HEK293 (cell line): ENCODE measurements around the gene TDRD9.

Experiments
- CTCF ChIA-PET: fragments of 350-600 bp; formaldehyde crosslinking; extraction: SDS; loops from one replicate; lab custom pipeline; 2021; ENCODE audit warnings: antibody characterized with exemption; lab: Yijun Ruan, JAX
- POLR2A ChIA-PET: fragments of 300-600 bp; formaldehyde crosslinking; extraction: SDS; loops from one replicate; lab custom pipeline; 2020; ENCODE audit warnings: antibody characterized with exemption, inconsistent platforms; lab: Yijun Ruan, JAX
- H3K27ac ChIP-seq: fragments of 200-500 bp; sonication (Bioruptor generic); 2 replicates; pipeline ENCODE4 v1.5.1; 2014; ENCODE audit warnings: low read depth, low read length, control low read depth, inconsistent platforms; ENCODE audit errors: extremely low read depth
- H3K36me3 ChIP-seq, 2 experiments: fragments of 200-500 bp in 1 of 2; sonication (Bioruptor generic) in 1 of 2; 1 replicate in 1 of 2; 2 replicates in 1 of 2; pipeline ENCODE4 v1.5.1; 2014 to 2017; ENCODE audit warnings: inconsistent platforms in 2 of 2, low read length in 2 of 2; ENCODE audit not compliant: control insufficient read depth in 2 of 2, insufficient read depth in 1 of 2
- H3K4me1 ChIP-seq: fragments of 200-500 bp; sonication (Bioruptor generic); 2 replicates; pipeline ENCODE4 v1.5.1; 2014; ENCODE audit warnings: mild to moderate bottlenecking, low read length, inconsistent platforms; ENCODE audit not compliant: control insufficient read depth, insufficient read depth
- H3K4me3 ChIP-seq: 2 replicates; pipeline ENCODE4 v1.5.1; 2011; ENCODE audit warnings: low read depth, mild to moderate bottlenecking, control low read depth, low read length, moderate library complexity
- H3K9me3 ChIP-seq: fragments of 200-500 bp; sonication (Bioruptor generic); 2 replicates; pipeline ENCODE4 v1.5.1; 2014; ENCODE audit warnings: low read depth, low read length, inconsistent platforms; ENCODE audit not compliant: control insufficient read depth, insufficient read depth
- EGR2 ChIP-seq: fragments of 450-650 bp; formaldehyde crosslinking; IDR thresholded peaks from 2 replicates; pipeline ENCODE4 v1.5.1; 2016; ENCODE audit warnings: low read depth, missing biosample characterization, missing genetic modification characterization
- PBX3 ChIP-seq: sonication (generic); formaldehyde crosslinking; IDR thresholded peaks from 2 replicates; pipeline ENCODE4 v1.8.1; 2022; ENCODE audit warnings: mild to moderate bottlenecking, moderate library complexity, missing genetic modification reagents
- ZBTB44 ChIP-seq: fragments of 450-650 bp; IDR thresholded peaks from 2 replicates; pipeline ENCODE4 v1.5.1; 2018; ENCODE audit warnings: missing biosample characterization, mild to moderate bottlenecking, missing genetic modification characterization
- ZNF114 ChIP-seq: fragments of 450-650 bp; formaldehyde crosslinking; IDR thresholded peaks from 2 replicates; pipeline ENCODE4 v1.5.0; 2017; ENCODE audit warnings: missing biosample characterization, missing genetic modification characterization
- ZNF155 ChIP-seq: fragments of 450-650 bp; formaldehyde crosslinking; IDR thresholded peaks from 2 replicates; pipeline ENCODE4 v1.5.1; 2016; ENCODE audit warnings: missing biosample characterization, missing genetic modification characterization
- ZNF184 ChIP-seq: fragments of 450-650 bp; IDR thresholded peaks from 2 replicates; pipeline ENCODE4 v1.5.1; 2018; ENCODE audit warnings: missing biosample characterization, mild to moderate bottlenecking, missing genetic modification characterization
- ZNF2 ChIP-seq: fragments of 450-650 bp; formaldehyde crosslinking; IDR thresholded peaks from 2 replicates; pipeline ENCODE4 v1.5.1; 2016; ENCODE audit warnings: missing biosample characterization, missing genetic modification characterization
- ZNF211 ChIP-seq: fragments of 450-650 bp; formaldehyde crosslinking; IDR thresholded peaks from 2 replicates; pipeline ENCODE4 v1.5.1; 2016; ENCODE audit warnings: low read depth, missing biosample characterization, missing genetic modification characterization
- ZNF266 ChIP-seq: fragments of 450-650 bp; formaldehyde crosslinking; IDR thresholded peaks from 2 replicates; pipeline ENCODE4 v1.5.1; 2016; ENCODE audit warnings: missing biosample characterization, missing genetic modification characterization, low read depth
- ZNF366 ChIP-seq: fragments of 450-650 bp; formaldehyde crosslinking; conservative IDR thresholded peaks from 2 replicates; pipeline ENCODE4 v1.5.1; 2016; ENCODE audit warnings: missing biosample characterization, missing genetic modification characterization
- ZNF510 ChIP-seq: fragments of 450-650 bp; formaldehyde crosslinking; IDR thresholded peaks from 2 replicates; pipeline ENCODE4 v1.5.1; 2018; ENCODE audit warnings: mild to moderate bottlenecking, missing genetic modification characterization, missing biosample characterization; ENCODE audit not compliant: insufficient replicate concordance
- ZNF529 ChIP-seq: fragments of 450-650 bp; formaldehyde crosslinking; IDR thresholded peaks from 2 replicates; pipeline ENCODE4 v1.5.1; 2017; ENCODE audit warnings: missing genetic modification characterization, missing biosample characterization; ENCODE audit not compliant: insufficient replicate concordance
- ZNF544 ChIP-seq: fragments of 450-650 bp; formaldehyde crosslinking; IDR thresholded peaks from 2 replicates; pipeline ENCODE4 v1.5.0; 2017; ENCODE audit warnings: missing biosample characterization, missing genetic modification characterization
- ZNF555 ChIP-seq: fragments of 450-650 bp; formaldehyde crosslinking; conservative IDR thresholded peaks from 2 replicates; pipeline ENCODE4 v1.5.1; 2017; ENCODE audit warnings: missing biosample characterization, mild to moderate bottlenecking, missing genetic modification characterization, inconsistent platforms
- ZNF561 ChIP-seq: fragments of 450-650 bp; IDR thresholded peaks from 2 replicates; pipeline ENCODE4 v1.5.1; 2018; ENCODE audit warnings: missing biosample characterization, missing genetic modification characterization, borderline replicate concordance
- ZNF580 ChIP-seq: fragments of 450-650 bp; formaldehyde crosslinking; IDR thresholded peaks from 2 replicates; pipeline ENCODE4 v1.5.1; 2016; ENCODE audit warnings: missing biosample characterization, missing genetic modification characterization
- ZNF610 ChIP-seq: fragments of 450-650 bp; formaldehyde crosslinking; IDR thresholded peaks from 2 replicates; pipeline ENCODE4 v1.5.1; 2016; ENCODE audit warnings: missing biosample characterization, missing genetic modification characterization, borderline replicate concordance
- ZNF621 ChIP-seq: fragments of 450-650 bp; formaldehyde crosslinking; IDR thresholded peaks from 2 replicates; pipeline ENCODE4 v1.5.1; 2017; ENCODE audit warnings: missing biosample characterization, missing genetic modification characterization
- ZNF624 ChIP-seq: fragments of 450-650 bp; formaldehyde crosslinking; IDR thresholded peaks from 2 replicates; pipeline ENCODE4 v1.5.1; 2017; ENCODE audit warnings: missing biosample characterization, missing genetic modification characterization
- ZNF629 ChIP-seq: fragments of 450-650 bp; formaldehyde crosslinking; IDR thresholded peaks from 2 replicates; pipeline ENCODE4 v1.5.1; 2017; ENCODE audit warnings: missing biosample characterization, missing genetic modification characterization
- ZNF837 ChIP-seq: fragments of 450-650 bp; formaldehyde crosslinking; IDR thresholded peaks from 2 replicates; pipeline ENCODE4 v1.5.1; 2016; ENCODE audit warnings: missing biosample characterization, missing genetic modification characterization
- TF ChIP-seq, protein P1 (sequence below): fragments of 450-650 bp; formaldehyde crosslinking; IDR thresholded peaks from 2 replicates; pipeline ENCODE4 v1.5.1; 2017; ENCODE audit warnings: missing biosample characterization, missing genetic modification characterization
- TF ChIP-seq, protein P2 (sequence below): fragments of 450-650 bp; formaldehyde crosslinking; IDR thresholded peaks from 2 replicates; pipeline ENCODE4 v1.5.1; 2016; ENCODE audit warnings: missing biosample characterization, missing genetic modification characterization
- TF ChIP-seq, protein P3 (sequence below): fragments of 450-650 bp; formaldehyde crosslinking; IDR thresholded peaks from 2 replicates; pipeline ENCODE4 v1.5.1; 2016; ENCODE audit warnings: missing biosample characterization, missing genetic modification characterization
- TF ChIP-seq, protein P4 (sequence below): fragments of 450-650 bp; formaldehyde crosslinking; IDR thresholded peaks from 2 replicates; pipeline ENCODE4 v1.5.1; 2016; ENCODE audit warnings: missing biosample characterization, missing genetic modification characterization, borderline replicate concordance
- TF ChIP-seq, protein P5 (sequence below): fragments of 450-650 bp; formaldehyde crosslinking; IDR thresholded peaks from 2 replicates; pipeline ENCODE4 v1.5.1; 2016; ENCODE audit warnings: missing biosample characterization, missing genetic modification characterization

TDRD9 gene

GRCh38 chr14:104040539-104040938 lies 112.3 kb downstream of the TDRD9 start:
- Histone ChIP-seq H3K4me1 (no peaks in the 10 kb centered on the region), H3K27ac (no peak overlapping the region), H3K36me3 (no peaks in the 10 kb centered on the region), H3K9me3 (no peaks in the 10 kb centered on the region), H3K4me3 (no peak overlapping the region)
- TF ChIP-seq ZNF529 (tag by site-specific recombination) = no peak
- TF ChIP-seq, protein P1, sequence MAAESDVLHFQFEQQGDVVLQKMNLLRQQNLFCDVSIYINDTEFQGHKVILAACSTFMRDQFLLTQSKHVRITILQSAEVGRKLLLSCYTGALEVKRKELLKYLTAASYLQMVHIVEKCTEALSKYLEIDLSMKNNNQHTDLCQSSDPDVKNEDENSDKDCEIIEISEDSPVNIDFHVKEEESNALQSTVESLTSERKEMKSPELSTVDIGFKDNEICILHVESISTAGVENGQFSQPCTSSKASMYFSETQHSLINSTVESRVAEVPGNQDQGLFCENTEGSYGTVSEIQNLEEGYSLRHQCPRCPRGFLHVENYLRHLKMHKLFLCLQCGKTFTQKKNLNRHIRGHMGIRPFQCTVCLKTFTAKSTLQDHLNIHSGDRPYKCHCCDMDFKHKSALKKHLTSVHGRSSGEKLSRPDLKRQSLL = no peak
- no peak for TF ChIP-seq ZNF366
- TF ChIP-seq, protein P2, sequence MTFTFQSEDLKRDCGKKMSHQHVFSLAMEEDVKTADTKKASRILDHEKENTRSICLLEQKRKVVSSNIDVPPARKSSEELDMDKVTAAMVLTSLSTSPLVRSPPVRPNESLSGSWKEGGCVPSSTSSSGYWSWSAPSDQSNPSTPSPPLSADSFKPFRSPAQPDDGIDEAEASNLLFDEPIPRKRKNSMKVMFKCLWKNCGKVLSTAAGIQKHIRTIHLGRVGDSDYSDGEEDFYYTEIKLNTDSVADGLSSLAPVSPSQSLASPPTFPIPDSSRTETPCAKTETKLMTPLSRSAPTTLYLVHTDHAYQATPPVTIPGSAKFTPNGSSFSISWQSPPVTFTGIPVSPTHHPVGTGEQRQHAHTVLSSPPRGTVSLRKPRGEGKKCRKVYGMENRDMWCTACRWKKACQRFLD (tag by site-specific recombination) = no peak
- TF ChIP-seq, protein P3, sequence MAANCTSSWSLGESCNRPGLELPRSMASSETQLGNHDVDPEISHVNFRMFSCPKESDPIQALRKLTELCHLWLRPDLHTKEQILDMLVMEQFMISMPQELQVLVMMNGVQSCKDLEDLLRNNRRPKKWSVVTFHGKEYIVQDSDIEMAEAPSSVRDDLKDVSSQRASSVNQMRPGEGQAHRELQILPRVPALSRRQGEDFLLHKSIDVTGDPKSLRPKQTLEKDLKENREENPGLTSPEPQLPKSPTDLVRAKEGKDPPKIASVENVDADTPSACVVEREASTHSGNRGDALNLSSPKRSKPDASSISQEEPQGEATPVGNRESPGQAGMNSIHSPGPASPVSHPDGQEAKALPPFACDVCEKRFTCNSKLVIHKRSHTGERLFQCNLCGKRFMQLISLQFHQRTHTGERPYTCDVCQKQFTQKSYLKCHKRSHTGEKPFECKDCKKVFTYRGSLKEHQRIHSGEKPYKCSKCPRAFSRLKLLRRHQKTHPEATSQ (tag by site-specific recombination) = no peak
- TF ChIP-seq, protein P4, sequence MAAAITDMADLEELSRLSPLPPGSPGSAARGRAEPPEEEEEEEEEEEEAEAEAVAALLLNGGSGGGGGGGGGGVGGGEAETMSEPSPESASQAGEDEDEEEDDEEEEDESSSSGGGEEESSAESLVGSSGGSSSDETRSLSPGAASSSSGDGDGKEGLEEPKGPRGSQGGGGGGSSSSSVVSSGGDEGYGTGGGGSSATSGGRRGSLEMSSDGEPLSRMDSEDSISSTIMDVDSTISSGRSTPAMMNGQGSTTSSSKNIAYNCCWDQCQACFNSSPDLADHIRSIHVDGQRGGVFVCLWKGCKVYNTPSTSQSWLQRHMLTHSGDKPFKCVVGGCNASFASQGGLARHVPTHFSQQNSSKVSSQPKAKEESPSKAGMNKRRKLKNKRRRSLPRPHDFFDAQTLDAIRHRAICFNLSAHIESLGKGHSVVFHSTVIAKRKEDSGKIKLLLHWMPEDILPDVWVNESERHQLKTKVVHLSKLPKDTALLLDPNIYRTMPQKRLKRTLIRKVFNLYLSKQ (tag by site-specific recombination) = no peak
- no peak for TF ChIP-seq ZNF837 (tag by site-specific recombination)
- TF ChIP-seq ZNF561 (tag by site-specific recombination) = no peak
- no peak for TF ChIP-seq ZNF629 (tag by site-specific recombination)
- no peak for TF ChIP-seq ZNF155 (tag by site-specific recombination)
- TF ChIP-seq ZNF184 (tag by site-specific recombination) = no peak
- no peak for TF ChIP-seq ZNF544 (tag by site-specific recombination)
- TF ChIP-seq ZNF2 (tag by site-specific recombination) = no peak
- TF ChIP-seq ZNF211 (tag by site-specific recombination) = no peak
- no peak for TF ChIP-seq ZNF610 (tag by site-specific recombination)
- TF ChIP-seq ZNF580 = no peak
- no peak for TF ChIP-seq EGR2 (tag by site-specific recombination)
- no peak for TF ChIP-seq ZNF621 (tag by site-specific recombination)
- TF ChIP-seq PBX3 = no peak
- ChIA-PET POLR2A (no interaction called here), CTCF (no interaction called here)

DNA sequence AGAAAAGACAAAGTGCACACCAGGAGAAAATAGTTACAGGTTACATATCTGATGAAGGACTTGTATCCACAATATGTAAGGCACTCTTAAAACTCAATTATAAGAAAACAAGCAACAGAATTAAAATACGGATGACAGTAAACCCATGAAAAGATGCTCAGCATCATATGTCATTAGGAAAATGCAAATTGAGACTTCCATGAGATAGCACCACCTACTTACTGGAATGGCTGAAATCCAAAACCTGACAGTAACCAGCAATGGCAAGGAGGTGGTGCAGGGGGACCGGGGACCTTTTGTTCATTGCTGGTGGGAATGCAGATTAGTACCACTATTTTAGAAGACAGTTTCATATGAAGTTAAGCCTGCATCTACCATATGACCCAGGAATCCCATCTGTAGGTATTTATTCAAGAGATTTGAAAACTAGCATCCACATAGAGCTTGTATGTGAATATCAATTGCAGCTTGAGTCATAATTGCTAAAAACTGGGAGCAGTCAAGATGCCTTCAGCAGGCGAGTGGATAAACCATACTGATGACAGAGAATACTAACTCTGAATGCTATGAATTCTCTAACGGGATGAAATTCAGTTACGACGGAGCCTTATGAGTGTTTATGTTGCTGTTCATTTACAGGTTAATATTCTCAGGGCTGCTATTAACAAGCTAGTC lies 113.3 kb downstream of the TDRD9 start:
- no peaks in the 10 kb centered on the region for H3K4me1 ChIP-seq
- no peaks in the 10 kb centered on the region for H3K9me3 ChIP-seq
- no peak overlapping the region for H3K4me3 ChIP-seq
- CTCF ChIA-PET = interaction anchor here (0.6 kb wide), 1 partner anchor 82 kb away, joined by 3 read pairs; no protein-coding TSS in a partner anchor
- H3K36me3 ChIP-seq = no peaks in the 10 kb centered on the region
- POLR2A ChIA-PET = no interaction called here
- H3K27ac ChIP-seq = no peak overlapping the region
- TF ChIP-seq ZNF510 (tag by site-specific recombination) (no peak), ZNF555 (tag by site-specific recombination) (no peak), ZBTB44 (no peak), ZNF114 (tag by site-specific recombination) (no peak), ZNF624 (tag by site-specific recombination) (no peak), ZNF266 (no peak)
- TF ChIP-seq, protein P5, sequence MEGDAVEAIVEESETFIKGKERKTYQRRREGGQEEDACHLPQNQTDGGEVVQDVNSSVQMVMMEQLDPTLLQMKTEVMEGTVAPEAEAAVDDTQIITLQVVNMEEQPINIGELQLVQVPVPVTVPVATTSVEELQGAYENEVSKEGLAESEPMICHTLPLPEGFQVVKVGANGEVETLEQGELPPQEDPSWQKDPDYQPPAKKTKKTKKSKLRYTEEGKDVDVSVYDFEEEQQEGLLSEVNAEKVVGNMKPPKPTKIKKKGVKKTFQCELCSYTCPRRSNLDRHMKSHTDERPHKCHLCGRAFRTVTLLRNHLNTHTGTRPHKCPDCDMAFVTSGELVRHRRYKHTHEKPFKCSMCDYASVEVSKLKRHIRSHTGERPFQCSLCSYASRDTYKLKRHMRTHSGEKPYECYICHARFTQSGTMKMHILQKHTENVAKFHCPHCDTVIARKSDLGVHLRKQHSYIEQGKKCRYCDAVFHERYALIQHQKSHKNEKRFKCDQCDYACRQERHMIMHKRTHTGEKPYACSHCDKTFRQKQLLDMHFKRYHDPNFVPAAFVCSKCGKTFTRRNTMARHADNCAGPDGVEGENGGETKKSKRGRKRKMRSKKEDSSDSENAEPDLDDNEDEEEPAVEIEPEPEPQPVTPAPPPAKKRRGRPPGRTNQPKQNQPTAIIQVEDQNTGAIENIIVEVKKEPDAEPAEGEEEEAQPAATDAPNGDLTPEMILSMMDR = no peak
